CD14-positive monocyte (primary cell): ENCODE results near the gene UNC13B. TPM values are rescaled to one million over a fixed set of nuclear protein-coding genes. Genes with fewer than 3 reads are reported as not detected.

ENCODE experiments used
- DNase-seq, 3 donors: peaks; one replicate each; pipeline ENCODE4 v3.0.0-alpha.2; 2011 to 2022
- H2AFZ ChIP-seq: 2 replicates; pipeline ENCODE4 v1.6.0; 2012; ENCODE audit warnings: mild to moderate bottlenecking, low read depth, low read length, inconsistent platforms; ENCODE audit not compliant: insufficient read depth, poor library complexity, severe bottlenecking
- H3K27ac ChIP-seq, 2 donors: 1 replicate in 1 of 2; 2 replicates in 1 of 2; pipeline ENCODE4 v1.5.1; 2012 to 2013; ENCODE audit warnings: low read length in 2 of 2, control low read depth in 1 of 2, inconsistent platforms in 1 of 2, low read depth in 1 of 2, mild to moderate bottlenecking in 1 of 2
- H3K27me3 ChIP-seq, 2 donors: one replicate each; pipeline versions ENCODE4 v1.6.0 to v1.6.1; 2011 to 2013; ENCODE audit warnings: low read length in 2 of 2; ENCODE audit not compliant: control insufficient read depth in 2 of 2, insufficient read depth in 2 of 2
- H3K36me3 ChIP-seq, 2 donors: replicated peaks in 1 of 2; 1 replicate in 1 of 2; 2 replicates in 1 of 2; pipeline versions ENCODE4 v1.5.1 to v1.6.1; 2012 to 2013; ENCODE audit warnings: low read length in 2 of 2, control low read depth in 1 of 2, inconsistent platforms in 1 of 2, mild to moderate bottlenecking in 1 of 2; ENCODE audit not compliant: insufficient read depth in 2 of 2, control insufficient read depth in 1 of 2
- H3K4me1 ChIP-seq, 2 donors: 1 replicate in 1 of 2; 2 replicates in 1 of 2; pipeline versions ENCODE4 v1.5.1 to v1.6.1; 2012 to 2013; ENCODE audit warnings: low read length in 2 of 2, control low read depth in 1 of 2, inconsistent platforms in 1 of 2, mild to moderate bottlenecking in 1 of 2, moderate library complexity in 1 of 2; ENCODE audit not compliant: insufficient read depth in 2 of 2, control insufficient read depth in 1 of 2
- H3K4me2 ChIP-seq: replicated peaks from 2 replicates; pipeline ENCODE3; 2012; ENCODE audit warnings: low read length, moderate library complexity, mild to moderate bottlenecking; ENCODE audit not compliant: poor library complexity, severe bottlenecking; ENCODE audit errors: extremely low read depth
- H3K4me3 ChIP-seq, 3 experiments: fragments of 200-600 bp in 1 of 3; sonication (generic) in 1 of 3; replicated peaks in 1 of 3; 1 replicate in 2 of 3; 2 replicates in 1 of 3; pipeline ENCODE4 v1.5.1; 2011 to 2013; ENCODE audit warnings: low read length in 3 of 3, mild to moderate bottlenecking in 3 of 3, control low read depth in 2 of 3, low read depth in 2 of 3, inconsistent platforms in 1 of 3, moderate library complexity in 1 of 3
- H3K79me2 ChIP-seq: 2 replicates; pipeline ENCODE4 v1.6.0; 2012; ENCODE audit warnings: mild to moderate bottlenecking, control low read depth, inconsistent platforms, low read length, moderate library complexity; ENCODE audit not compliant: insufficient read depth
- H3K9ac ChIP-seq: 2 replicates; pipeline ENCODE4 v1.6.0; 2017; ENCODE audit warnings: low read length, mild to moderate bottlenecking; ENCODE audit not compliant: insufficient read depth, poor library complexity, severe bottlenecking
- H3K9me3 ChIP-seq, 2 donors: replicated peaks in 1 of 2; 1 replicate in 1 of 2; 2 replicates in 1 of 2; pipeline versions ENCODE4 v1.5.1 to v1.6.1; 2012 to 2013; ENCODE audit warnings: low read length in 2 of 2, control low read depth in 1 of 2; ENCODE audit not compliant: control insufficient read depth in 1 of 2, insufficient read depth in 1 of 2
- H4K20me1 ChIP-seq: 2 replicates; pipeline ENCODE4 v1.6.0; 2012; ENCODE audit warnings: mild to moderate bottlenecking, low read length, control low read depth, moderate library complexity; ENCODE audit not compliant: insufficient read depth
- H3K27ac Mint-ChIP-seq, 7 donors: one replicate each; pipeline ENCODE4 v1.8.0; 2020; ENCODE audit warnings: mild to moderate bottlenecking in 7 of 7, mixed read lengths in 7 of 7, moderate library complexity in 6 of 7, inconsistent platforms in 2 of 7
- H3K27me3 Mint-ChIP-seq, 3 donors: one replicate each; pipeline ENCODE4 v1.8.0; 2021 to 2022; ENCODE audit warnings: low read depth in 3 of 3, mild to moderate bottlenecking in 3 of 3, mixed read lengths in 3 of 3, moderate library complexity in 3 of 3, inconsistent platforms in 1 of 3
- H3K36me3 Mint-ChIP-seq, 2 donors: one replicate each; pipeline ENCODE4 v1.8.0; 2020; ENCODE audit warnings: mixed read lengths in 2 of 2, inconsistent platforms in 1 of 2, mild to moderate bottlenecking in 1 of 2
- H3K4me1 Mint-ChIP-seq: one replicate; pipeline ENCODE4 v1.8.0; 2020; ENCODE audit warnings: mild to moderate bottlenecking, mixed read lengths
- H3K4me3 Mint-ChIP-seq, 2 donors: one replicate each; pipeline ENCODE4 v1.8.0; 2020; ENCODE audit warnings: mild to moderate bottlenecking in 2 of 2, mixed read lengths in 2 of 2, moderate library complexity in 1 of 2
- H3K9me3 Mint-ChIP-seq, 7 donors: one replicate each; pipeline ENCODE4 v1.8.0; 2020 to 2022; ENCODE audit warnings: mixed read lengths in 7 of 7, mild to moderate bottlenecking in 6 of 7, moderate library complexity in 6 of 7, inconsistent platforms in 2 of 7
- CTCF ChIP-seq: fragments of 200-600 bp; IDR thresholded peaks from one replicate; pipeline ENCODE4 v1.8.0; 2022; ENCODE audit warnings: antibody characterized with exemption, mild to moderate bottlenecking
- WGBS: methylation state at CpG from one replicate; pipeline ENCODE4 v1.1.5; 2013; ENCODE audit warnings: missing lambda C conversion rate; ENCODE audit not compliant: insufficient coverage; 5-methylcytosine and 5-hydroxymethylcytosine counted together
- intact Hi-C, 2 donors: fragments of 100-400 bp; cut with micrococcal nuclease; formaldehyde crosslinking; loops; one replicate each; pipeline versions ENCODE4 v1.15.0 to v1.15.1; 2023
- polyA plus RNA-seq, 3 donors: library from polyadenylated mRNA; depleted of rRNA in 1 of 3; unstranded in 2 of 3; stranded (reverse) in 1 of 3; fragments of 300-500 nt in 2 of 3; fragments of >200 nt in 1 of 3; fragmentation: Illumina TruSeq in 2 of 3; gene quantifications; 1 replicate in 2 of 3; 2 replicates in 1 of 3; pipeline ENCODE4 v1.2.3, GENCODE V29; 2012 to 2021

Gene UNC13B
- polyA plus RNA-seq, 3 donors: 0.41 to 0.81 (median 0.66) TPM

GRCh38 chr9:35340046-35340445 is 178.2 kb downstream of the UNC13B start:
- TF ChIP-seq CTCF: no peak
- H3K36me3 Mint-ChIP-seq: no peaks in the 10 kb centered on the region
- WGBS: no CpG with 5 or more reads among the region's 1 CpG

GRCh38 chr9:35341021-35341420 is 179.2 kb downstream of the UNC13B start:
- H2AFZ ChIP-seq: no peak overlapping the region
- DNase-seq: no peak
- H3K4me2 ChIP-seq: no peak overlapping the region
- Mint-ChIP-seq H3K36me3 (no peaks in the 10 kb centered on the region), H3K27me3 (peaks cover 0 to 2% (median 0%) of the 10 kb centered on the region in 3 donors), H3K9me3 (peaks cover 0 to 2% (median 0%) of the 10 kb centered on the region in 7 donors), H3K27ac (no peak overlapping the region), H3K4me3 (no peak overlapping the region), H3K4me1 (peaks cover 9% of the 10 kb centered on the region)
- H3K79me2 ChIP-seq: no peaks in the 10 kb centered on the region
- no CpG with 5 or more reads among the region's 2 CpGs for WGBS
- intact Hi-C loops: no loop called here
- H3K9me3 ChIP-seq: no peaks in the 10 kb centered on the region
- H3K27me3 ChIP-seq: no peaks in the 10 kb centered on the region
- H3K9ac ChIP-seq: no peak overlapping the region
- H3K27ac ChIP-seq: no peak overlapping the region
- no peaks in the 10 kb centered on the region for H4K20me1 ChIP-seq
- no peak overlapping the region for H3K4me3 ChIP-seq
- H3K36me3 ChIP-seq: no peaks in the 10 kb centered on the region
- no peak for TF ChIP-seq CTCF
- peaks cover 0 to 8% of the 10 kb centered on the region in 2 donors for H3K4me1 ChIP-seq

More at GRCh38 chr9:35340046-35340445, 178.2 kb downstream of the UNC13B start:
- H3K9me3 Mint-ChIP-seq: peaks cover 0 to 2% (median 0%) of the 10 kb centered on the region in 7 donors
- Histone ChIP-seq H3K79me2 (no peaks in the 10 kb centered on the region), H3K4me2 (no peak overlapping the region), H3K4me3 (no peak overlapping the region), H3K4me1 (peaks cover 0 to 8% of the 10 kb centered on the region in 2 donors), H3K9me3 (no peaks in the 10 kb centered on the region), H3K27me3 (no peaks in the 10 kb centered on the region), H3K36me3 (no peaks in the 10 kb centered on the region), H3K27ac (no peak overlapping the region), H3K9ac (no peak overlapping the region), H2AFZ (no peak overlapping the region), H4K20me1 (no peaks in the 10 kb centered on the region)
- intact Hi-C loops: no loop called here
- no peak for DNase-seq
- peaks cover 9% of the 10 kb centered on the region for H3K4me1 Mint-ChIP-seq
- no peak overlapping the region for H3K4me3 Mint-ChIP-seq
- H3K27me3 Mint-ChIP-seq: peaks cover 0 to 2% (median 0%) of the 10 kb centered on the region in 3 donors
- no peak overlapping the region for H3K27ac Mint-ChIP-seq
